Body of pancreas (tissue), 4 donors: Measurements from ENCODE around the gene TNNI3. TPM values are rescaled to one million over a fixed set of nuclear protein-coding genes. Genes with fewer than 3 reads are reported as not detected.

Experiments used
- ATAC-seq: fragments of 150-250 bp; one replicate; pipeline ENCODE4 v1.9.1; 2016
- DNase-seq, 4 donors: peaks; one replicate each; pipeline ENCODE4 v3.0.0-alpha.2; 2019
- H3K27ac ChIP-seq, 4 donors: fragments of 200-600 bp; sonication (generic); 1 replicate in 3 of 4; 2 replicates in 1 of 4; pipeline versions ENCODE4 v1.5.1 to v1.6.1; 2016 to 2019; ENCODE audit warnings: mild to moderate bottlenecking in 1 of 4, mixed read lengths in 1 of 4, moderate library complexity in 1 of 4
- H3K27me3 ChIP-seq, 2 donors: fragments of 200-600 bp; sonication (generic); one replicate each; pipeline ENCODE4 v1.6.0; 2016; ENCODE audit warnings: mild to moderate bottlenecking in 1 of 2
- H3K36me3 ChIP-seq, 2 donors: fragments of 200-600 bp; sonication (generic); replicated peaks in 1 of 2; 2 replicates each; pipeline ENCODE4 v1.5.1; 2016; ENCODE audit warnings: low read depth in 2 of 2; ENCODE audit not compliant: insufficient read depth in 1 of 2
- H3K4me1 ChIP-seq: fragments of 200-600 bp; sonication (generic); one replicate; pipeline ENCODE4 v1.6.0; 2016
- H3K4me3 ChIP-seq, 2 donors: fragments of 200-600 bp; sonication (generic); 1 replicate in 1 of 2; 2 replicates in 1 of 2; pipeline ENCODE4 v1.5.1; 2016 to 2019
- H3K9me3 ChIP-seq, 3 donors: fragments of 200-600 bp; sonication (generic); 1 replicate in 2 of 3; 2 replicates in 1 of 3; pipeline ENCODE4 v1.5.1; 2016
- CTCF ChIP-seq, 7 experiments: fragments of 450-650 bp in 4 of 7; fragments of 200-600 bp in 3 of 7; sonication (generic) in 3 of 7; IDR thresholded peaks; one replicate each; pipeline ENCODE4 v1.5.1; 2016 to 2019; ENCODE audit warnings: antibody characterized with exemption in 7 of 7
- POLR2A ChIP-seq, 3 donors: fragments of 450-650 bp; IDR thresholded peaks; one replicate each; pipeline ENCODE4 v1.6.1; 2016; ENCODE audit warnings: antibody characterized with exemption in 3 of 3, mild to moderate bottlenecking in 2 of 3
- WGBS, 2 donors: methylation state at CpG; one replicate each; pipeline ENCODE4 v1.1.5; 2017; 5-methylcytosine and 5-hydroxymethylcytosine counted together
- intact Hi-C: fragments of 100-400 bp; cut with DNase I; formaldehyde crosslinking; loops from one replicate; pipeline ENCODE4 v1.15.1; 2023
- total RNA-seq, 2 donors: library from RNA; depleted of rRNA; stranded (reverse); fragments of >200 nt; gene quantifications; one replicate each; pipeline ENCODE4 v1.1.0, GENCODE V29; 2016

Gene TNNI3
- total RNA-seq, 2 donors from 2014 or later, result not detected

- 87 to 88% methylated on average over 9 of the region's 9 CpGs for WGBS, 2 donors
- peak overlapping the region in 1 of 4 donors; percentile 67 for H3K27ac ChIP-seq
- H3K36me3 ChIP-seq, result no peaks in the 10 kb centered on the region
- H3K27me3 ChIP-seq, result no peaks in the 10 kb centered on the region
- intact Hi-C loops, result no loop called here
- H3K9me3 ChIP-seq, result no peaks in the 10 kb centered on the region
- no peak for TF ChIP-seq POLR2A (IDR thresholded peaks at IDR 0.05)
- TF ChIP-seq CTCF (IDR thresholded peaks at IDR 0.05), result no peak
- H3K4me3 ChIP-seq, result no peak overlapping the region
- peaks cover 48% of the 10 kb centered on the region for H3K4me1 ChIP-seq
- DNase-seq (no peak), ATAC-seq (no peak)
Observed at GRCh38 chr19:55114566-55115145, 42.9 kb downstream of the TNNI3 start.

- ATAC-seq (peak; percentile 19), DNase-seq (peak; percentile 77 to 90 (median 80))
- Histone ChIP-seq H3K4me3 (no peak overlapping the region), H3K27ac (peak overlapping the region in 3 of 4 donors; percentile 34 to 71 (median 67)), H3K4me1 (peaks cover 47% of the 10 kb centered on the region), H3K36me3 (no peaks in the 10 kb centered on the region), H3K27me3 (no peaks in the 10 kb centered on the region), H3K9me3 (no peaks in the 10 kb centered on the region)
- TF ChIP-seq CTCF (IDR thresholded peaks at IDR 0.05), result no peak
- TF ChIP-seq POLR2A (IDR thresholded peaks at IDR 0.05), result no peak
- 9 to 22% methylated on average over 9 to 11 of the region's 12 CpGs for WGBS, 2 donors
- intact Hi-C loops, result no loop called here
Observed at GRCh38 chr19:55113570-55114039, 43.9 kb downstream of the TNNI3 start.

GRCh38 chr19:55112777-55113569 is 44.6 kb downstream of the TNNI3 start:
- no peaks in the 10 kb centered on the region for H3K36me3 ChIP-seq
- WGBS, 2 donors, result 58 to 75% methylated on average over 8 to 18 of the region's 23 CpGs
- H3K27ac ChIP-seq, result peak overlapping the region in 3 of 4 donors; percentile 34 to 71 (median 67)
- intact Hi-C loops, result no loop called here
- H3K4me1 ChIP-seq, result peaks cover 42% of the 10 kb centered on the region
- H3K27me3 ChIP-seq, result no peaks in the 10 kb centered on the region
- H3K4me3 ChIP-seq, result no peak overlapping the region
- TF ChIP-seq CTCF (IDR thresholded peaks at IDR 0.05) (no peak), POLR2A (IDR thresholded peaks at IDR 0.05) (no peak)
- DNase-seq, result no peak
- no peaks in the 10 kb centered on the region for H3K9me3 ChIP-seq
- ATAC-seq, result no peak

- DNase-seq (peak in 1 of 4 donors; percentile 8), ATAC-seq (no peak)
- TF ChIP-seq CTCF (IDR thresholded peaks at IDR 0.05) (no peak), POLR2A (IDR thresholded peaks at IDR 0.05) (no peak)
- H3K4me1 ChIP-seq, result peaks cover 42% of the 10 kb centered on the region
- H3K9me3 ChIP-seq, result no peaks in the 10 kb centered on the region
- H3K36me3 ChIP-seq, result no peaks in the 10 kb centered on the region
- WGBS, 2 donors, result 91 to 100% methylated on average over 1 to 23 of the region's 25 CpGs
- no peak overlapping the region for H3K4me3 ChIP-seq
- H3K27ac ChIP-seq, result peak overlapping the region in 2 of 4 donors; percentile 67 to 71
- intact Hi-C loops, result no loop called here
- no peaks in the 10 kb centered on the region for H3K27me3 ChIP-seq
Observed at GRCh38 chr19:55112246-55112776, 45.2 kb downstream of the TNNI3 start.
